ENCODE results near the gene TMEM242. TPM values are rescaled to one million over a fixed set of nuclear protein-coding genes. Genes with fewer than 3 reads are reported as not detected.

The TMEM242 gene
- total RNA-seq, 1 donor from 2014 or later = 9.7 TPM

GRCh38 chr6:157280947-157281346, 42.4 kb downstream of the TMEM242 start:
- Mint-ChIP-seq H3K9me3 (ENCODE audit: low read depth) (no peaks in the 10 kb centered on the region), H3K36me3 (ENCODE audit: low read depth) (no peaks in the 10 kb centered on the region), H3K4me3 (ENCODE audit: unreplicated experiment) (no peak overlapping the region), H3K27ac (ENCODE audit: unreplicated experiment) (no peak overlapping the region), H3K4me1 (ENCODE audit: low read depth) (no peaks in the 10 kb centered on the region), H3K27me3 (ENCODE audit: low read depth) (no peaks in the 10 kb centered on the region)
- no peak for DNase-seq (ENCODE audit: low spot score)
- TF ChIP-seq CTCF (IDR thresholded peaks at IDR 0.05) = no peak

- TF ChIP-seq CTCF (IDR thresholded peaks at IDR 0.05) = no peak
- Mint-ChIP-seq H3K9me3 (ENCODE audit: low read depth) (no peaks in the 10 kb centered on the region), H3K36me3 (ENCODE audit: low read depth) (no peaks in the 10 kb centered on the region), H3K4me3 (ENCODE audit: unreplicated experiment) (no peak overlapping the region), H3K27ac (ENCODE audit: unreplicated experiment) (no peak overlapping the region), H3K27me3 (ENCODE audit: low read depth) (no peaks in the 10 kb centered on the region), H3K4me1 (ENCODE audit: low read depth) (peaks cover 3% of the 10 kb centered on the region)
- no peak for DNase-seq (ENCODE audit: low spot score)
These were observed 43.2 kb downstream of the TMEM242 start for GRCh38 chr6:157280157-157280556.

- Mint-ChIP-seq H3K4me3 (ENCODE audit: unreplicated experiment) (no peak overlapping the region), H3K36me3 (ENCODE audit: low read depth) (no peaks in the 10 kb centered on the region), H3K27me3 (ENCODE audit: low read depth) (no peaks in the 10 kb centered on the region), H3K9me3 (ENCODE audit: low read depth) (no peaks in the 10 kb centered on the region), H3K4me1 (ENCODE audit: low read depth) (peaks cover 8% of the 10 kb centered on the region), H3K27ac (ENCODE audit: unreplicated experiment) (no peak overlapping the region)
- TF ChIP-seq CTCF (IDR thresholded peaks at IDR 0.05) = no peak
- DNase-seq (ENCODE audit: low spot score) = no peak
These were observed 45.1 kb downstream of the TMEM242 start for GRCh38 chr6:157278171-157278570.

- Mint-ChIP-seq H3K27me3 (ENCODE audit: low read depth) (no peaks in the 10 kb centered on the region), H3K4me3 (ENCODE audit: unreplicated experiment) (no peak overlapping the region), H3K4me1 (ENCODE audit: low read depth) (peaks cover 8% of the 10 kb centered on the region), H3K27ac (ENCODE audit: unreplicated experiment) (no peak overlapping the region), H3K36me3 (ENCODE audit: low read depth) (no peaks in the 10 kb centered on the region), H3K9me3 (ENCODE audit: low read depth) (no peaks in the 10 kb centered on the region)
- TF ChIP-seq CTCF (IDR thresholded peaks at IDR 0.05) = no peak
- DNase-seq (ENCODE audit: low spot score) = no peak
These were observed 46.6 kb downstream of the TMEM242 start for GRCh38 chr6:157276731-157277130.

- Mint-ChIP-seq H3K27me3 (ENCODE audit: low read depth) (no peaks in the 10 kb centered on the region), H3K27ac (ENCODE audit: unreplicated experiment) (no peak overlapping the region), H3K4me3 (ENCODE audit: unreplicated experiment) (no peak overlapping the region), H3K9me3 (ENCODE audit: low read depth) (no peaks in the 10 kb centered on the region), H3K36me3 (ENCODE audit: low read depth) (no peaks in the 10 kb centered on the region), H3K4me1 (ENCODE audit: low read depth) (peaks cover 8% of the 10 kb centered on the region)
- no peak for DNase-seq (ENCODE audit: low spot score)
- no peak for TF ChIP-seq CTCF (IDR thresholded peaks at IDR 0.05)
These were observed 47.2 kb downstream of the TMEM242 start for GRCh38 chr6:157276134-157276532.
